ENCODE data around the gene SLC22A23.

DNA sequence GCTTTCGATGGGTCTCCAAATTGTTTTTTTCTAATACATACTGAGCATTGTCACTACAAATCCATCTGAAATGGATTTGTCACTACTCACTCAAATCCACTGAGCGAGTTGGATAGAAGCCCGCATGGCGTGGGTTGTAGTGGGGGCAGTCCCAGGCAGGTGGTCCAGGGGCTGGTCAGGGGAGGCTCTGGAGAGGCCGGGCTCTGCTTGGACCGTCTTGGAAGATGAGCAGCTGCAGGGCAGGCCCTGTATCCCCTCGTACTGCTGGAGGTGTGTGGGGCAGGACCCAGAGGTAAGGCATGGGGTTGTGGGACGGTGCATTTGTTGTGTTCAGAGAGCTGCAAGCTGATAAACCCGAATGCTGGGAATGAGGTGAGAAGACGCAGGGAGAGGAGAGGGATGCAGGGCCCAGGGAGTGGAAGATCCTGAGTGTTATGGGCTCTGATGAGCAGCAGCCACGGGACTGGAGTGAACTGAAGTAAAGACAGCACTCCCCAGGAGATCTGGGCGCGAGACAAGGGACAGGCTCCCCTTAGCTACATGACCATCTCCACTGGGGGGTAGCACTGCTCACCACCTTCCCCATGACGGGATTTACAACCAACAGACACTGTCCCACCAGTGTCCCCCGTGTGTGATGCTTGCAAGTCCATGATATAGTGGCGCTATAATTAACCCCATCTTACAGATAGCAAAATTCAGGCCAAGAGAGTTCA is 152.2 kb downstream of the SLC22A23 start:
- TF ChIP-seq, protein P1, sequence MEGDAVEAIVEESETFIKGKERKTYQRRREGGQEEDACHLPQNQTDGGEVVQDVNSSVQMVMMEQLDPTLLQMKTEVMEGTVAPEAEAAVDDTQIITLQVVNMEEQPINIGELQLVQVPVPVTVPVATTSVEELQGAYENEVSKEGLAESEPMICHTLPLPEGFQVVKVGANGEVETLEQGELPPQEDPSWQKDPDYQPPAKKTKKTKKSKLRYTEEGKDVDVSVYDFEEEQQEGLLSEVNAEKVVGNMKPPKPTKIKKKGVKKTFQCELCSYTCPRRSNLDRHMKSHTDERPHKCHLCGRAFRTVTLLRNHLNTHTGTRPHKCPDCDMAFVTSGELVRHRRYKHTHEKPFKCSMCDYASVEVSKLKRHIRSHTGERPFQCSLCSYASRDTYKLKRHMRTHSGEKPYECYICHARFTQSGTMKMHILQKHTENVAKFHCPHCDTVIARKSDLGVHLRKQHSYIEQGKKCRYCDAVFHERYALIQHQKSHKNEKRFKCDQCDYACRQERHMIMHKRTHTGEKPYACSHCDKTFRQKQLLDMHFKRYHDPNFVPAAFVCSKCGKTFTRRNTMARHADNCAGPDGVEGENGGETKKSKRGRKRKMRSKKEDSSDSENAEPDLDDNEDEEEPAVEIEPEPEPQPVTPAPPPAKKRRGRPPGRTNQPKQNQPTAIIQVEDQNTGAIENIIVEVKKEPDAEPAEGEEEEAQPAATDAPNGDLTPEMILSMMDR (IDR thresholded peaks at IDR 0.05; ENCODE audit: insufficient read depth, low read depth, low read length), result no peak
- TF ChIP-seq EZH2 (IDR thresholded peaks at IDR 0.05; ENCODE audit: insufficient read depth, low read length), result no peak
